ENCODE data around the gene DSCAM.

DSCAM gene

DNA sequence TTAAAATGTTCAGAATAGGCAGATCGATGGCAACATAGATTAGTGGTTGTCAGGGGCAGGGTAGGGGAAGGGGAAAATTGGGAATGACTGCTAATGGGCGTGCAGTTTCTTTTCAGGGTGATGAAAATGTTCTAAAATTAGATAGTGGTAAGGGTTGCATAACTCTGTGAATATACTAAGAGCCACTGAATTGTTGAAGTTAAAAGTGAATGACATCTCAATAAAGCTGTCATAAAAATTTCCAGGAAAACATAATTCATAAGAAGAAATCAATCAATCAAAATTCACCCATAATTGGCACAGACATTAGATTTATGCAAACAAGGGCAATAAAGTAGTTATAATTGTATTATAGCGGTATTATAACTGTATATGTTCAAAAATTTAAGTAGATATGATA lies 751.5 kb downstream of the DSCAM start:
- no peak overlapping the region for H3K27ac ChIP-seq (ENCODE audit: low read depth, low read length, poor library complexity, severe bottlenecking)
- no peaks in the 10 kb centered on the region for H3K79me2 ChIP-seq (ENCODE audit: insufficient read depth, low read length)
- no peaks in the 10 kb centered on the region for H3F3A ChIP-seq (ENCODE audit: insufficient read depth, low read length)
- H3K4me2 ChIP-seq (ENCODE audit: low read length) = no peak overlapping the region
- no peaks in the 10 kb centered on the region for H3K36me3 ChIP-seq (ENCODE audit: insufficient read depth, low read length)
- H3K4me1 ChIP-seq (ENCODE audit: insufficient read depth, low read length, severe bottlenecking) = no peaks in the 10 kb centered on the region
- no peaks in the 10 kb centered on the region for H3K9me2 ChIP-seq (ENCODE audit: low read depth, low read length)
- H2AFZ ChIP-seq (ENCODE audit: low read length) = no peak overlapping the region
- no peak for TF ChIP-seq EZH2 (IDR thresholded peaks at IDR 0.05; ENCODE audit: borderline replicate concordance, low read length)
- TF ChIP-seq, protein P1, sequence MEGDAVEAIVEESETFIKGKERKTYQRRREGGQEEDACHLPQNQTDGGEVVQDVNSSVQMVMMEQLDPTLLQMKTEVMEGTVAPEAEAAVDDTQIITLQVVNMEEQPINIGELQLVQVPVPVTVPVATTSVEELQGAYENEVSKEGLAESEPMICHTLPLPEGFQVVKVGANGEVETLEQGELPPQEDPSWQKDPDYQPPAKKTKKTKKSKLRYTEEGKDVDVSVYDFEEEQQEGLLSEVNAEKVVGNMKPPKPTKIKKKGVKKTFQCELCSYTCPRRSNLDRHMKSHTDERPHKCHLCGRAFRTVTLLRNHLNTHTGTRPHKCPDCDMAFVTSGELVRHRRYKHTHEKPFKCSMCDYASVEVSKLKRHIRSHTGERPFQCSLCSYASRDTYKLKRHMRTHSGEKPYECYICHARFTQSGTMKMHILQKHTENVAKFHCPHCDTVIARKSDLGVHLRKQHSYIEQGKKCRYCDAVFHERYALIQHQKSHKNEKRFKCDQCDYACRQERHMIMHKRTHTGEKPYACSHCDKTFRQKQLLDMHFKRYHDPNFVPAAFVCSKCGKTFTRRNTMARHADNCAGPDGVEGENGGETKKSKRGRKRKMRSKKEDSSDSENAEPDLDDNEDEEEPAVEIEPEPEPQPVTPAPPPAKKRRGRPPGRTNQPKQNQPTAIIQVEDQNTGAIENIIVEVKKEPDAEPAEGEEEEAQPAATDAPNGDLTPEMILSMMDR (IDR thresholded peaks at IDR 0.05; ENCODE audit: low read length) = no peak
- no peaks in the 10 kb centered on the region for H4K20me1 ChIP-seq (ENCODE audit: insufficient read depth, low read length)
- no peak overlapping the region for H3K9ac ChIP-seq (ENCODE audit: low read length)
- H3K27me3 ChIP-seq (ENCODE audit: insufficient read depth, low read length) = no peaks in the 10 kb centered on the region
- no peaks in the 10 kb centered on the region for H3K9me3 ChIP-seq (ENCODE audit: low read length)
- H3K4me3 ChIP-seq (ENCODE audit: low read depth, low read length, poor library complexity, severe bottlenecking) = no peak overlapping the region

DNA sequence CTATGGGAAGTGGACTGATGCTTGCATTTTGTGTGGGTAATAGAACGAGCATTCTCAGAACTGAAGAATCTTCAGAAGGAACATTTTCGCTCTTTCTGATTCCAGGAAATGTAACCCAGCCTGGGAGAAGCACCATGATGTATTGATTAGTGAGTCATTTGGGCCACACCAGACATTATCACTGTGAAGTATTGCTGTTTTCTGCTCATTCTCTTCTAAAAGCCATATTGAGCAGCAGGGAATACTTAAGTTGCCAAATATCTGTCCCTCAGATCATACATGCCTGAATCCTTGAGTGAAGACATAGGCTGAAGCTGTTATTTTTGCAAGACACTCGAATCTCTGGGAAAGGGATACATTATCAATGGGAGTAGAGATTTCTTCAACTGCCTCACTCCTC lies 766.6 kb downstream of the DSCAM start:
- H3K4me2 ChIP-seq (ENCODE audit: low read length) = no peak overlapping the region
- no peaks in the 10 kb centered on the region for H3K27me3 ChIP-seq (ENCODE audit: insufficient read depth, low read length)
- H4K20me1 ChIP-seq (ENCODE audit: insufficient read depth, low read length) = no peaks in the 10 kb centered on the region
- no peaks in the 10 kb centered on the region for H3F3A ChIP-seq (ENCODE audit: insufficient read depth, low read length)
- H3K79me2 ChIP-seq (ENCODE audit: insufficient read depth, low read length) = no peaks in the 10 kb centered on the region
- H3K9me2 ChIP-seq (ENCODE audit: low read depth, low read length) = no peaks in the 10 kb centered on the region
- H3K9me3 ChIP-seq (ENCODE audit: low read length) = no peaks in the 10 kb centered on the region
- no peak overlapping the region for H2AFZ ChIP-seq (ENCODE audit: low read length)
- no peak overlapping the region for H3K4me3 ChIP-seq (ENCODE audit: low read depth, low read length, poor library complexity, severe bottlenecking)
- H3K4me1 ChIP-seq (ENCODE audit: insufficient read depth, low read length, severe bottlenecking) = no peaks in the 10 kb centered on the region
- H3K9ac ChIP-seq (ENCODE audit: low read length) = no peak overlapping the region
- no peak overlapping the region for H3K27ac ChIP-seq (ENCODE audit: low read depth, low read length, poor library complexity, severe bottlenecking)
- H3K36me3 ChIP-seq (ENCODE audit: insufficient read depth, low read length) = no peaks in the 10 kb centered on the region
- TF ChIP-seq EZH2 (IDR thresholded peaks at IDR 0.05; ENCODE audit: borderline replicate concordance, low read length) = no peak
- TF ChIP-seq, protein P1 (IDR thresholded peaks at IDR 0.05; ENCODE audit: low read length) = no peak

DNA sequence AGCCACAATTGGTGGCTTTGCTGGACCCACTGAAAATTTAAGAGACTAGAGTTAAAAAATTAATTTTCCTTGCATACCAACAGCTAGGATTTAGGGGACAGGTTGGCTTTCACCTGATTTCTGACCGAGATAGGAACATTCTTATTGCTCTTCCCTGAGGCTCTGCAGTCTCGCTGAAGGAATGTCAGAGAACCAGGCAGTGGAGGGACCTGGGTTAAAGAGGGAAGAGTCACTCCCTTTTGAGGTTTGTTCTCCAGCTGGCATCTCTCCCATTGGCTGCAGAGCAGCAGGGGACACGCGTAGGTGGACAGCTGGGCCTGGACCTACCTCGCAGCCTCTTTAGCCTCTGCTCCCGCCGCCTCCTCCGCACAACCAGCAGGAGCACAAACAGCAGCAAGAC lies 772.2 kb downstream of the DSCAM start:
- H3K27ac ChIP-seq (ENCODE audit: low read depth, low read length, poor library complexity, severe bottlenecking) = no peak overlapping the region
- no peaks in the 10 kb centered on the region for H3K9me2 ChIP-seq (ENCODE audit: low read depth, low read length)
- H3K9ac ChIP-seq (ENCODE audit: low read length) = no peak overlapping the region
- no peaks in the 10 kb centered on the region for H3K27me3 ChIP-seq (ENCODE audit: insufficient read depth, low read length)
- H3K4me1 ChIP-seq (ENCODE audit: insufficient read depth, low read length, severe bottlenecking) = no peaks in the 10 kb centered on the region
- no peaks in the 10 kb centered on the region for H3K9me3 ChIP-seq (ENCODE audit: low read length)
- H2AFZ ChIP-seq (ENCODE audit: low read length) = no peak overlapping the region
- H3K4me2 ChIP-seq (ENCODE audit: low read length) = no peak overlapping the region
- H3K79me2 ChIP-seq (ENCODE audit: insufficient read depth, low read length) = no peaks in the 10 kb centered on the region
- no peaks in the 10 kb centered on the region for H3F3A ChIP-seq (ENCODE audit: insufficient read depth, low read length)
- H3K4me3 ChIP-seq (ENCODE audit: low read depth, low read length, poor library complexity, severe bottlenecking) = no peak overlapping the region
- no peaks in the 10 kb centered on the region for H4K20me1 ChIP-seq (ENCODE audit: insufficient read depth, low read length)
- no peaks in the 10 kb centered on the region for H3K36me3 ChIP-seq (ENCODE audit: insufficient read depth, low read length)
- TF ChIP-seq, protein P1 (IDR thresholded peaks at IDR 0.05; ENCODE audit: low read length) = no peak
- no peak for TF ChIP-seq EZH2 (IDR thresholded peaks at IDR 0.05; ENCODE audit: borderline replicate concordance, low read length)

Measured in OCI-LY1 (cell line).